Panc1 (cell line): ENCODE data around the gene SCAP. TPM values are rescaled to one million over a fixed set of nuclear protein-coding genes. Genes with fewer than 3 reads are reported as not detected.

Experiments
- ATAC-seq: fragments of 200-7000 bp; cut with Tn5 transposase; 2 replicates; pipeline ENCODE4 v1.9.1; 2020; ENCODE audit warnings: mild to moderate bottlenecking, moderate library complexity
- BruUV-seq: library from RNA; stranded (reverse); fragments of 400-500 nt; replicated peaks from 2 replicates; lab custom pipeline; 2021; lab: Mats Ljungman, UMichigan
- CTCF ChIA-PET: fragments of 300-600 bp; sonication (Branson Sonifier 250); formaldehyde crosslinking; loops from one replicate; lab custom pipeline; 2022; ENCODE audit warnings: antibody characterized with exemption; lab: Charles Lee
- POLR2A ChIA-PET: fragments of 300-600 bp; sonication (Branson Sonifier 250); formaldehyde crosslinking; loops from one replicate; lab custom pipeline; 2022; ENCODE audit warnings: antibody characterized with exemption; lab: Charles Lee
- DNase-seq: peaks from one replicate; pipeline ENCODE4 v3.0.0-alpha.2; 2010; ENCODE audit warnings: low read depth, low spot score
- H3K27ac ChIP-seq: 2 replicates; pipeline ENCODE4 v1.5.1; 2011; ENCODE audit warnings: mild to moderate bottlenecking, low read length, inconsistent platforms
- H3K27me3 ChIP-seq: fragments of 200-500 bp; sonication (Bioruptor generic); 2 replicates; pipeline ENCODE4 v1.6.0; 2014; ENCODE audit warnings: low read length, inconsistent platforms; ENCODE audit not compliant: control insufficient read depth, insufficient read depth
- H3K36me3 ChIP-seq: fragments of 200-500 bp; sonication (Bioruptor generic); 2 replicates; pipeline ENCODE4 v1.5.1; 2014; ENCODE audit warnings: inconsistent platforms, mild to moderate bottlenecking, low read length, moderate library complexity; ENCODE audit not compliant: control insufficient read depth, insufficient read depth
- H3K4me1 ChIP-seq: 2 replicates; pipeline ENCODE4 v1.5.1; 2011; ENCODE audit warnings: inconsistent platforms, mild to moderate bottlenecking, low read length, moderate library complexity; ENCODE audit not compliant: control insufficient read depth, insufficient read depth
- H3K4me3 ChIP-seq, 2 experiments: 2 replicates each; pipeline ENCODE4 v1.5.1; 2011 to 2012; ENCODE audit warnings: low read depth in 2 of 2, low read length in 2 of 2, mild to moderate bottlenecking in 2 of 2, inconsistent platforms in 1 of 2, moderate library complexity in 1 of 2
- H3K9me3 ChIP-seq: fragments of 200-500 bp; sonication (Bioruptor generic); 2 replicates; pipeline ENCODE4 v1.5.1; 2014; ENCODE audit warnings: low read depth, mild to moderate bottlenecking, inconsistent platforms, low read length, moderate library complexity; ENCODE audit not compliant: control insufficient read depth, insufficient read depth
- CTCF ChIP-seq: fragments of 450-650 bp; IDR thresholded peaks from 2 replicates; pipeline ENCODE4 v1.5.1; 2017; ENCODE audit warnings: mild to moderate bottlenecking
- POLR2AphosphoS5 ChIP-seq: IDR thresholded peaks from 2 replicates; pipeline ENCODE4 v1.6.1; 2012; ENCODE audit warnings: mild to moderate bottlenecking, low read depth, low read length, moderate library complexity
- REST ChIP-seq, 2 experiments: IDR thresholded peaks; 2 replicates each; pipeline ENCODE4 v1.6.1; 2011 to 2012; ENCODE audit warnings: low read depth in 2 of 2, control low read depth in 1 of 2, low read length in 1 of 2, mild to moderate bottlenecking in 1 of 2, moderate library complexity in 1 of 2; ENCODE audit not compliant: insufficient read depth in 1 of 2
- SIN3A ChIP-seq: IDR thresholded peaks from 2 replicates; pipeline ENCODE4 v1.6.1; 2012; ENCODE audit warnings: low read depth, mild to moderate bottlenecking, low read length, moderate library complexity, borderline replicate concordance; ENCODE audit not compliant: insufficient read depth
- TCF7L2 ChIP-seq: IDR thresholded peaks from 2 replicates; pipeline ENCODE4 v1.6.1; 2011; ENCODE audit warnings: mild to moderate bottlenecking, low read depth, low read length, inconsistent platforms
- in situ Hi-C: cut with HindIII; loops from 2 replicates; pipeline ENCODE4 v1.10.0; 2016; ENCODE audit warnings: low sequenced_read_pairs, low pct_unique_long_range_greater_than_20kb
- intact Hi-C: fragments of 100-400 bp; cut with micrococcal nuclease; formaldehyde crosslinking; loops from one replicate; pipeline ENCODE4 v1.10.0; 2022; ENCODE audit not compliant: unreplicated experiment
- total RNA-seq: library from RNA; stranded (reverse); gene quantifications from one replicate; pipeline ENCODE4 v1.2.1, GENCODE V29; 2021; ENCODE audit not compliant: unreplicated experiment

The SCAP gene
- total RNA-seq, 1 experiment from 2014 or later: 49.7 TPM

- Histone ChIP-seq H3K27me3 (no peaks in the 10 kb centered on the region), H3K4me3 (peak overlapping the region; percentile 89 to 92), H3K36me3 (no peaks in the 10 kb centered on the region), H3K9me3 (no peaks in the 10 kb centered on the region), H3K27ac (peak overlapping the region; percentile 93), H3K4me1 (peaks cover 6% of the 10 kb centered on the region; the same call in 1 of the 2 replicates)
- POLR2A ChIA-PET: interaction anchor here (0.6 kb wide), 1 partner anchor 331 kb away, joined by 7 read pairs; no protein-coding TSS in a partner anchor
- in situ Hi-C loops: no loop called here
- DNase-seq (no peak), ATAC-seq (peak; percentile 86)
- TF ChIP-seq POLR2AphosphoS5 (peak; percentile 56), TCF7L2 (no peak), REST (IDR thresholded peaks at IDR 0.05; ENCODE audit: insufficient read depth in 1 of 2, low read depth in 2 of 2, low read length in 1 of 2) (no peak), CTCF (no peak)
- BruUV-seq: no TSS peak
- intact Hi-C loops: no loop called here
- CTCF ChIA-PET: no interaction called here
Observed at GRCh38 chr3:47381317-47382157, 94.2 kb downstream of the SCAP start.

- DNase-seq (peak; percentile 86), ATAC-seq (peak; percentile 93)
- no peaks in the 10 kb centered on the region for H3K27me3 ChIP-seq
- POLR2A ChIA-PET: interaction anchor here (0.9 kb wide), 1 partner anchor 85 kb away, joined by 6 read pairs; no protein-coding TSS in a partner anchor
- in situ Hi-C loops (no loop called here), intact Hi-C loops (no loop called here)
- H3K36me3 ChIP-seq: no peaks in the 10 kb centered on the region
- peak within 1 kb of the TSS; percentile 89 to 92 for H3K4me3 ChIP-seq
- peaks cover 6% of the 10 kb centered on the region; the same call in 1 of the 2 replicates for H3K4me1 ChIP-seq
- H3K27ac ChIP-seq: peak within 1 kb of the TSS; percentile 93
- TF ChIP-seq TCF7L2 (no peak), POLR2AphosphoS5 (peak; percentile 77), SIN3A (peak; percentile 84; the same call in 1 of the 2 replicates)
- CTCF ChIA-PET: interaction anchor here (0.5 kb wide), 1 partner anchor 408 kb away, joined by 3 read pairs; no protein-coding TSS in a partner anchor
- BruUV-seq: TSS peak; percentile 90
- H3K9me3 ChIP-seq: no peaks in the 10 kb centered on the region
Observed at GRCh38 chr3:47380601-47381316, 95.0 kb downstream of the SCAP start, which contains the start of gene PTPN23. TSS of gene PTPN23 (plus strand) at chr3:47381021. CDS start at chr3:47381097, 76 bp downstream.
